Activated CD4-positive, alpha-beta T cell treated with anti-CD3 and anti-CD28 coated beads, Interleukin-2, amount 10 ng/mL, durations not matched to agents 24 days and 14 days (primary cell): ENCODE results near the gene CACNA1D. TPM values are rescaled to one million over a fixed set of nuclear protein-coding genes. Genes with fewer than 3 reads are reported as not detected.
"Not testable (repeated sequence)": the region's sequence is repeated elsewhere in the genome, so short reads cannot be mapped to it uniquely, and the experiment has no call there.

ENCODE experiments used
- DNase-seq: peaks from one replicate; pipeline ENCODE4 v3.0.0; 2022
- H3K27ac Mint-ChIP-seq: one replicate; pipeline ENCODE4 v1.8.0; 2022; ENCODE audit warnings: mild to moderate bottlenecking, mixed read lengths
- H3K27me3 Mint-ChIP-seq: one replicate; pipeline ENCODE4 v1.8.0; 2022; ENCODE audit warnings: mixed read lengths
- H3K36me3 Mint-ChIP-seq: one replicate; pipeline ENCODE4 v1.8.0; 2022; ENCODE audit warnings: low read depth, mild to moderate bottlenecking, mixed read lengths
- H3K4me1 Mint-ChIP-seq: one replicate; pipeline ENCODE4 v1.8.0; 2021; ENCODE audit warnings: mixed read lengths
- H3K4me3 Mint-ChIP-seq: one replicate; pipeline ENCODE4 v1.8.0; 2022; ENCODE audit warnings: mild to moderate bottlenecking, moderate library complexity, mixed read lengths
- H3K9me3 Mint-ChIP-seq: one replicate; pipeline ENCODE4 v1.8.0; 2021; ENCODE audit warnings: mixed read lengths
- intact Hi-C: fragments of 100-400 bp; cut with micrococcal nuclease; formaldehyde crosslinking; loops from one replicate; pipeline ENCODE4 v1.15.1; 2023
- total RNA-seq: library from RNA; stranded (reverse); gene quantifications from 2 replicates; pipeline ENCODE4 v1.2.3, GENCODE V29; 2022

The CACNA1D gene
- 0.62 and 0.77 TPM in 2 replicates for total RNA-seq

- intact Hi-C loops, result no loop called here
- no peaks in the 10 kb centered on the region for H3K4me1 Mint-ChIP-seq
- peaks cover 66% of the 10 kb centered on the region for H3K27me3 Mint-ChIP-seq
- H3K4me3 Mint-ChIP-seq, result peak within 1 kb of the TSS; percentile 55
- no peak within 1 kb of the TSS for H3K27ac Mint-ChIP-seq
- no peak for DNase-seq
- H3K36me3 Mint-ChIP-seq, result no peaks in the 10 kb centered on the region
- no peaks in the 10 kb centered on the region for H3K9me3 Mint-ChIP-seq
These were observed at the start of gene CACNA1D for GRCh38 chr3:53493963-53494791. Gene CACNA1D, plus strand, starts transcription at chr3:53494611. Its CDS starts 556 bp downstream, at chr3:53495167.

GRCh38 chr3:53457068-53457467 is 37.3 kb upstream of the CACNA1D start:
- no peaks in the 10 kb centered on the region for H3K9me3 Mint-ChIP-seq
- H3K4me1 Mint-ChIP-seq, result no peaks in the 10 kb centered on the region
- intact Hi-C loops, result no loop called here

DNA sequence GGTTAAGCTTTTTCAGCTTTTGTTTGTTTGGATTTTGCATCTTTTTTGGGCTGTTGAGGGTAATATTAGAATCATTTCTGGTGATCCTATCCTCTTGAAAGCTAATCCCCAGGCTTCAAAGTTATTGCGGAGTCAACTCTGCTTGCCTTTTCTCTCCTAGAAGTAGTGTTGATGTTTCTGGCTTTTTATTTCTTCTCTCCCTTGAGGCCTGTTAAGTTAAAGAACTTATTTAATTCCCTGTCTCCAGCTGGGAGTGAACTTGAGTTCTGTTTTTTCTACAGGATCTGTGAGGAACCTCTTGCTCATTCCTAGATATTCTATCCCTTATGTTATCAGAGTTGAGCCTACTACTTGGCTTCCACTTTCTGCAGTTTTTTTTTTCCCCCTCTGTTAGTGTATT is 34.1 kb upstream of the CACNA1D start:
- Mint-ChIP-seq H3K27ac (no peak overlapping the region), H3K36me3 (no peaks in the 10 kb centered on the region), H3K4me1 (no peaks in the 10 kb centered on the region), H3K4me3 (no peak overlapping the region), H3K27me3 (peaks cover 13% of the 10 kb centered on the region), H3K9me3 (no peaks in the 10 kb centered on the region)
- DNase-seq, result no peak
- intact Hi-C loops, result no loop called here

More at GRCh38 chr3:53457068-53457467, 37.3 kb upstream of the CACNA1D start:
- H3K4me3 Mint-ChIP-seq, result no peak overlapping the region
- H3K36me3 Mint-ChIP-seq, result no peaks in the 10 kb centered on the region
- H3K27me3 Mint-ChIP-seq, result peaks cover 4% of the 10 kb centered on the region
- peak; percentile 14 for DNase-seq
- no peak overlapping the region for H3K27ac Mint-ChIP-seq

DNA sequence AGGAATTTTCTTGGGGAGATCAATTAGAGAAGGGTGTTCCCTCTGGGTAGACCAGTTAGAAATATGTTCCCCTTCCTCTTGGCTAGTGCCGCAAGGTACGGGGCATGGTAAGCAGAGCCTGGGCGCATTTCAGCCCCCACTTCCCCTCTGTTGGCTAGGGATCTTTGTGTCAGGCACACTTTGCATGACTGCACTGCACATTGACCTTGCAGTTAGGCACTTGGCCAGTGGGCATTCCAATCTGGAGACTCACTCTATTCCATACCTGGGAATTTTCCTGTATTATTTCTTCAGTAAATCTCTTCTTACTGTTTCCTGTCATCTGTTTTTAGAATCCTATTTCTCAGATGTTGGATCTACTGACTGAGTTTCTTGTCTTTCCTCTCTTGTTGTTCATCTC is 30.0 kb upstream of the CACNA1D start:
- no peaks in the 10 kb centered on the region for H3K4me1 Mint-ChIP-seq
- H3K4me3 Mint-ChIP-seq, result no peak overlapping the region
- DNase-seq, result no peak
- H3K27me3 Mint-ChIP-seq, result peaks cover 14% of the 10 kb centered on the region
- intact Hi-C loops, result no loop called here
- no peaks in the 10 kb centered on the region for H3K9me3 Mint-ChIP-seq
- no peak overlapping the region for H3K27ac Mint-ChIP-seq
- H3K36me3 Mint-ChIP-seq, result no peaks in the 10 kb centered on the region

DNA sequence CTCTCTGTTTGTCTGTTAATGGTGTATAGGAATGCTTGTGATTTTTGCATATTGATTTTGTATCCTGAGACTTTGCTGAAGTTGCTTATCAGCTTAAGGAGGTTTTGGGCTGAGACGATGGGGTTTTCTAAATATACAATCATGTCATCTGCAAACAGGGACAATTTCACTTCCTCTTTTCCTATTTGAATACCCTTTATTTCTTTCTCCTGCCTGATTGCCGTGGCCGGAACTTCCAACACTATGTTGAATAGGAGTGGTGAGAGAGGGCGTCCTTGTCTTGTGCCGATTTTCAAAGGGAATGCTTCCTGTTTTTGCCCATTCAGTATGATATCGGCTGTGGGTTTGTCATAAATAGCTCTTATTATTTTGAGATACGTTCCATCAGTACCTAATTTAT is 24.7 kb upstream of the CACNA1D start:
- H3K4me1 Mint-ChIP-seq, H3K9me3 Mint-ChIP-seq, H3K36me3 Mint-ChIP-seq, DNase-seq, H3K27ac Mint-ChIP-seq, intact Hi-C loops, H3K4me3 Mint-ChIP-seq: not testable (repeated sequence)
- peaks cover 21% of the 10 kb centered on the region for H3K27me3 Mint-ChIP-seq

DNA sequence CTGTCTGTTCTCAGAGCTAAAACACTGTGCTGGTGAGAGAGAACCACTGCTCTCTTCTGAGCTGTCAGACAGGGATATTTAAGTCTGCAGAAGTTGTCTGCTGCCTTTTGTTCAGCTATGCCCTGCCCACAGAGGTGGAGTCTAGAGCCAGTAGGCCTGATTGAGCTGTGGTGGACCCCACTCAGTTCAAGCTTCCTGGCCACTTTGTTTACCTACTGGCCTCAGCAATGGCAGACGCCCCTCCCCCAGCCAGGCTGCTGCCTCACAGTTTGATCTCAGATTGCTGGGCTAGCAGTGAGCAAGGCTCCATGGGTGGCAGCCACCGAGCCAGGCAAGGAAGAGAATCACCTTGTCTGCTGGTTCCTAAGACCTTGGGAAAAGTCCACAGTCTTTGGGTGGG is 21.0 kb upstream of the CACNA1D start:
- H3K27me3 Mint-ChIP-seq, result peaks cover 27% of the 10 kb centered on the region
- intact Hi-C loops, result no loop called here
- DNase-seq, result no peak
- H3K4me3 Mint-ChIP-seq, result no peak overlapping the region
- no peak overlapping the region for H3K27ac Mint-ChIP-seq
- no peaks in the 10 kb centered on the region for H3K9me3 Mint-ChIP-seq
- no peaks in the 10 kb centered on the region for H3K36me3 Mint-ChIP-seq
- H3K4me1 Mint-ChIP-seq, result no peaks in the 10 kb centered on the region

- H3K36me3 Mint-ChIP-seq, intact Hi-C loops, H3K27ac Mint-ChIP-seq, H3K9me3 Mint-ChIP-seq, DNase-seq, H3K4me3 Mint-ChIP-seq, H3K4me1 Mint-ChIP-seq: not testable (repeated sequence)
- peaks cover 18% of the 10 kb centered on the region for H3K27me3 Mint-ChIP-seq
These were observed 18.0 kb upstream of the CACNA1D start for GRCh38 chr3:53476372-53476771.

DNA sequence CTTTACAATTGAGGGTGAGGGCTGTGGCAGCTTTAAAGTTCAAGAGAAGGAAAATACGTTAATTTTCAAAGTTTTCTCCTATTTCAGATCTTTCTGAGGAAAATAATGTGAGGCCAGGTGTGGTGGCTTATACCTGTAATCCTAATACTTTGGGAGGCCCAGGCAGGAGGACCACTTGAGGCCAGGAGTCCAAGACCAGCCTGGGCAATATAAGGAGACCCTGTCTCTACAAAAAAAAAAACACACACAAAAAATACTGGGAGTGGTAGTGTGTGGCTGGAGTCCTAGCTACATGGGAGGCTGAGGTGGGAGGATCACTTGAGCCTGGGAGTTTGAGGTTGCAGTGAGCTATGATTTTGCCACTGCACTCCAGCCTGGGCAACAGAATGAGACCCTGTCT is 16.7 kb upstream of the CACNA1D start:
- H3K9me3 Mint-ChIP-seq, DNase-seq, H3K27ac Mint-ChIP-seq, H3K36me3 Mint-ChIP-seq, H3K4me3 Mint-ChIP-seq, intact Hi-C loops, H3K4me1 Mint-ChIP-seq: not testable (repeated sequence)
- H3K27me3 Mint-ChIP-seq, result peaks cover 20% of the 10 kb centered on the region

DNA sequence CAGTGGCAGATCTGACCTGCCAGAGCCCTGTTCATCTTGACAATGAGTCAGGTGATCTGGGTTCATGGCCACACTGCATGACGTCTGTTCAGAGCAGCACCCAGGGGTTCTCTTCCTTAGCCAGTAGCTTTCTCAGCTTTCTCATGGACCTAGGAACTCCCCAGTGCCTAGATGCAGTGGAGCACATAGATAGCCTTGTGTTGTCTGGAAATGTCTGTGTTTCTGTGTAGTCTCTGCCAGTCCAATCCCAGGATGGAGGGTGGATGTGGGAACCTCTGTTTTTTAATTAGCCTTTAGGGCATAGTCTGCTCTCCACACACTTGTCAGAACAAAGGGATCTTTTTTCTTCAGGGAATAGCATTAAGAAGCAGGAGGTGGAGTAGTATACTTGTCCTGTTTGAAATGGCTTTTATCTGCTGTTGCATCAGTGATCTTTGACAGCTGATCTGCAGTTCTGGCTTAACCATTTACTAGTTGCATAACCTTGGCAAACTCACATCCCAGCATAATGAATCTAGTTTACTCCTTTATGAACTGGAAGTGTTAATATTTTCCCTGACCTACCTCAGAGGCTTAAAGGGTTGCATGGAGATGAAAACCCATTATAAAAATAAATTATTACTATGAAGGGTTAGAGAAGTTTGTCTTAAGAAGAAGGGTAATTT is 16.1 kb upstream of the CACNA1D start:
- peaks cover 21% of the 10 kb centered on the region for H3K27me3 Mint-ChIP-seq
- H3K4me1 Mint-ChIP-seq, result no peaks in the 10 kb centered on the region
- H3K9me3 Mint-ChIP-seq, result no peaks in the 10 kb centered on the region
- H3K27ac Mint-ChIP-seq, result no peak overlapping the region
- no peak overlapping the region for H3K4me3 Mint-ChIP-seq
- intact Hi-C loops, result no loop called here
- DNase-seq, result no peak
- H3K36me3 Mint-ChIP-seq, result no peaks in the 10 kb centered on the region

GRCh38 chr3:53478921-53479664 is 15.3 kb upstream of the CACNA1D start:
- intact Hi-C loops, result no loop called here
- no peak for DNase-seq
- H3K27me3 Mint-ChIP-seq, result peaks cover 23% of the 10 kb centered on the region
- no peaks in the 10 kb centered on the region for H3K4me1 Mint-ChIP-seq
- no peaks in the 10 kb centered on the region for H3K9me3 Mint-ChIP-seq
- H3K36me3 Mint-ChIP-seq, result no peaks in the 10 kb centered on the region
- H3K4me3 Mint-ChIP-seq, result no peak overlapping the region
- H3K27ac Mint-ChIP-seq, result no peak overlapping the region

DNA sequence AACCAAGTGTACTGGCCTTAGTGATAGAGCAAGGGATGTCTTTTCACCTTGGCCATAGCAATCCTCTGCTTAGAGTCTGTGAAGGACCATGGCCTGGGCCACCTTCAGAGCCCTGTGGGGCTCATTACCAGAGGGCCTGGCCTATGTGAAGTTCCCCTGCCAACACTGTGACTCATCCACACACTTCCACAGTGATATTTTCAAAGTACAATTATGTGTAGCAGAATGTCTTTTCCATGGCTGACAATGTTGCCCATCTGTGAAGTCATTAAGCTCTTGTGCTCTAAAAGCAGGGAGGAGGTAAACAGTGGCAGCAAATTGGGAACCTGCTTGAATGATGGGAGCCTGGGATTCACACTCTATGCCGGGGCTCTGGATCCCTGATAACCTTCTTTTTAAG is 12.2 kb upstream of the CACNA1D start:
- Mint-ChIP-seq H3K4me3 (no peak overlapping the region), H3K36me3 (no peaks in the 10 kb centered on the region), H3K9me3 (no peaks in the 10 kb centered on the region), H3K27me3 (peaks cover 26% of the 10 kb centered on the region), H3K27ac (no peak overlapping the region), H3K4me1 (no peaks in the 10 kb centered on the region)
- intact Hi-C loops, result no loop called here
- no peak for DNase-seq

DNA sequence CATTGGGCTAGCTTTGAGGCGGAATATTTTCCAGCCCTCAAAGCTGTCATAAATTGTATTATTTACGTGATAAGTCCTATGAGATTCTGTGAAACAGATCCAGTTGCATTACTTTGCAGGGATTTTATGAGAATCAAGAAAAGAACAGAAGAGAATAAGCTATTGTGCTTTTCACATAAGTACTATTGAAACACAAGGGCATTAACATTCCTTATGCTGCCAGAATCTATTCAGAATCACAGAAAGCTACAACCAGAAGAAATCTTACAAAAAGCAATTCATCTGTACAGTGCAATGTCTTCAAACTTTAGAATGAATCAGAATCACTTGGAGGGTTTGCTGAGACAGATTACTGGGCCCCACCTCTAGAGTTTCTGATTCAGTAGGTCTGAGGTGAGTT is 10.6 kb upstream of the CACNA1D start:
- Mint-ChIP-seq H3K4me3 (no peak overlapping the region), H3K4me1 (no peaks in the 10 kb centered on the region), H3K27ac (no peak overlapping the region), H3K9me3 (no peaks in the 10 kb centered on the region), H3K36me3 (no peaks in the 10 kb centered on the region), H3K27me3 (peaks cover 25% of the 10 kb centered on the region)
- DNase-seq, result no peak
- intact Hi-C loops, result no loop called here

DNA sequence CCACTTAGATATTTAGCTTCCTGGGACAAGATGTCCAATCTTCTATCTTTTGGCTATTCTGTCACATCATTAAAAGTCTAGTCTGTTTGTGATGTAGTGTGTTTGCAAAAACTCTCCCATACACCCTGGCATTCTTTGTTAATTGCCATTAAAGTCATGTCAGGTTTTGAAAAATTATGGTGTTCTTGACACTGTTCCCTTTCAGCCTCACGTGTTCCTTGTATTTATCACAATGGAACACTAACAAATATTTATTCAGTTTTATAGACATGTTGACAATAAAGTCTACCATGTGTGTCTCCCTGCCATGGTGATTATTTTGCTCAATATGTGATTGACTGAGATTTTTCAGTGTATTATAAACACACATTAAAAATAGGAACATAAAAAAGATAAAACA is 9.4 kb upstream of the CACNA1D start:
- DNase-seq, result no peak
- H3K27ac Mint-ChIP-seq, result no peak overlapping the region
- no peaks in the 10 kb centered on the region for H3K9me3 Mint-ChIP-seq
- H3K27me3 Mint-ChIP-seq, result peaks cover 27% of the 10 kb centered on the region
- no peaks in the 10 kb centered on the region for H3K36me3 Mint-ChIP-seq
- intact Hi-C loops, result no loop called here
- no peaks in the 10 kb centered on the region for H3K4me1 Mint-ChIP-seq
- no peak overlapping the region for H3K4me3 Mint-ChIP-seq
